Loucy (cell line): ENCODE data around the gene GOSR1.
"Not testable (repeated sequence)": the region's sequence is repeated elsewhere in the genome, so short reads cannot be mapped to it uniquely, and the experiment has no call there.

Experiments
- H2AFZ ChIP-seq: fragments of 200-600 bp; sonication (generic); 2 replicates; pipeline ENCODE4 v1.6.0; 2016; ENCODE audit warnings: antibody characterized with exemption, mild to moderate bottlenecking, low read length, moderate library complexity
- H3F3A ChIP-seq: fragments of 200-600 bp; 2 replicates; pipeline ENCODE4 v1.6.0; 2016; ENCODE audit warnings: antibody characterized with exemption, low read depth, mild to moderate bottlenecking
- H3K27me3 ChIP-seq: fragments of 200-600 bp; sonication (generic); 2 replicates; pipeline ENCODE4 v1.6.1; 2014; ENCODE audit warnings: low read length, mild to moderate bottlenecking; ENCODE audit not compliant: insufficient read depth, poor library complexity, severe bottlenecking
- H3K36me3 ChIP-seq: fragments of 200-600 bp; sonication (generic); 2 replicates; pipeline ENCODE4 v1.6.1; 2016; ENCODE audit warnings: low read length; ENCODE audit not compliant: insufficient read depth
- H3K4me1 ChIP-seq: fragments of 200-600 bp; sonication (generic); 2 replicates; pipeline ENCODE4 v1.5.1; 2014; ENCODE audit warnings: low read length, mild to moderate bottlenecking; ENCODE audit not compliant: insufficient read depth, poor library complexity, severe bottlenecking
- H3K4me2 ChIP-seq: fragments of 200-600 bp; sonication (generic); 2 replicates; pipeline ENCODE4 v1.6.0; 2014; ENCODE audit warnings: antibody characterized with exemption, low read length, low read depth, mild to moderate bottlenecking; ENCODE audit not compliant: poor library complexity, severe bottlenecking
- H3K4me3 ChIP-seq: fragments of 200-600 bp; sonication (generic); 2 replicates; pipeline ENCODE4 v1.5.1; 2014; ENCODE audit warnings: low read length, mild to moderate bottlenecking, mixed read lengths; ENCODE audit not compliant: poor library complexity, severe bottlenecking
- H3K79me2 ChIP-seq: fragments of 200-600 bp; sonication (generic); 2 replicates; pipeline ENCODE4 v1.6.1; 2014; ENCODE audit warnings: low read length; ENCODE audit not compliant: insufficient read depth
- H3K9ac ChIP-seq: fragments of 200-600 bp; sonication (generic); 2 replicates; pipeline ENCODE4 v1.6.0; 2014; ENCODE audit warnings: mild to moderate bottlenecking, low read depth, low read length, moderate library complexity; ENCODE audit not compliant: poor library complexity, severe bottlenecking
- H3K9me2 ChIP-seq: fragments of 200-600 bp; sonication (generic); replicated peaks from 2 replicates; pipeline ENCODE4 v1.6.1; 2016; ENCODE audit warnings: low read depth, low read length, mixed read lengths
- H3K9me3 ChIP-seq: fragments of 200-600 bp; sonication (generic); 2 replicates; pipeline ENCODE4 v1.6.1; 2014; ENCODE audit warnings: mild to moderate bottlenecking, antibody characterized with exemption, low read length, low read depth; ENCODE audit not compliant: insufficient read depth
- H4K20me1 ChIP-seq: fragments of 200-600 bp; sonication (generic); 2 replicates; pipeline ENCODE4 v1.6.0; 2014; ENCODE audit warnings: antibody characterized with exemption, low read length, mild to moderate bottlenecking; ENCODE audit not compliant: insufficient read depth, poor library complexity, severe bottlenecking
- CTCF ChIP-seq: fragments of 200-600 bp; sonication (generic); conservative IDR thresholded peaks from 2 replicates; pipeline ENCODE4 v1.5.1; 2014; ENCODE audit warnings: mild to moderate bottlenecking, antibody characterized with exemption, low read length
- EZH2phosphoT487 ChIP-seq: fragments of 200-600 bp; IDR thresholded peaks from 2 replicates; pipeline ENCODE4 v1.6.1; 2018; ENCODE audit warnings: antibody characterized with exemption, mild to moderate bottlenecking, moderate library complexity, borderline replicate concordance

Gene GOSR1

GRCh38 chr17:30433514-30433913 lies 43.7 kb upstream of the GOSR1 start:
- Histone ChIP-seq H2AFZ (no peak overlapping the region), H3K4me3 (no peak overlapping the region), H3K9ac (no peak overlapping the region), H3K9me3 (no peaks in the 10 kb centered on the region), H3F3A (no peaks in the 10 kb centered on the region), H3K36me3 (peaks cover 37% of the 10 kb centered on the region; the same call in 1 of the 2 replicates), H3K4me2 (no peak overlapping the region), H3K79me2 (no peaks in the 10 kb centered on the region), H3K27me3 (no peaks in the 10 kb centered on the region), H3K9me2 (no peaks in the 10 kb centered on the region), H3K4me1 (no peaks in the 10 kb centered on the region), H4K20me1 (no peaks in the 10 kb centered on the region)
- TF ChIP-seq EZH2phosphoT487: no peak
- TF ChIP-seq CTCF: no peak

- Histone ChIP-seq H3K36me3 (peaks cover 34% of the 10 kb centered on the region; the same call in 1 of the 2 replicates), H2AFZ (no peak overlapping the region), H3K9ac (no peak overlapping the region), H4K20me1 (no peaks in the 10 kb centered on the region), H3K79me2 (no peaks in the 10 kb centered on the region), H3K27me3 (no peaks in the 10 kb centered on the region), H3K9me3 (no peaks in the 10 kb centered on the region), H3K9me2 (no peaks in the 10 kb centered on the region), H3F3A (no peaks in the 10 kb centered on the region), H3K4me3 (no peak overlapping the region), H3K4me1 (no peaks in the 10 kb centered on the region), H3K4me2 (no peak overlapping the region)
- TF ChIP-seq EZH2phosphoT487: no peak
- no peak for TF ChIP-seq CTCF
Observed at GRCh38 chr17:30436729-30437128, 40.5 kb upstream of the GOSR1 start.

GRCh38 chr17:30443721-30444120 lies 33.5 kb upstream of the GOSR1 start:
- Histone ChIP-seq H4K20me1 (no peaks in the 10 kb centered on the region), H3K4me2 (no peak overlapping the region), H3K79me2 (no peaks in the 10 kb centered on the region), H2AFZ (no peak overlapping the region), H3K9me2 (no peaks in the 10 kb centered on the region), H3K27me3 (no peaks in the 10 kb centered on the region), H3K9me3 (no peaks in the 10 kb centered on the region), H3K4me3 (no peak overlapping the region), H3K4me1 (no peaks in the 10 kb centered on the region), H3F3A (no peaks in the 10 kb centered on the region), H3K36me3 (peaks cover 21% of the 10 kb centered on the region; the same call in 1 of the 2 replicates), H3K9ac (no peak overlapping the region)
- TF ChIP-seq EZH2phosphoT487 (no peak), CTCF (no peak)

- not testable (repeated sequence) for H3K4me2 ChIP-seq, H3F3A ChIP-seq, H3K4me3 ChIP-seq, H4K20me1 ChIP-seq, H3K9me2 ChIP-seq, H2AFZ ChIP-seq, H3K27me3 ChIP-seq, H3K4me1 ChIP-seq, H3K79me2 ChIP-seq, H3K9ac ChIP-seq, H3K9me3 ChIP-seq
- peaks cover 37% of the 10 kb centered on the region; the same call in 1 of the 2 replicates for H3K36me3 ChIP-seq
Observed at GRCh38 chr17:30446640-30447039, 30.6 kb upstream of the GOSR1 start.
